Transverse colon (tissue), 4 donors: ENCODE data around the gene CHSY3.

Source experiments
- EP300 ChIP-seq: sonication (generic); formaldehyde crosslinking; IDR thresholded peaks from one replicate; pipeline ENCODE4 v1.6.1; 2017; ENCODE audit warnings: antibody characterized with exemption, low read depth
- POLR2A ChIP-seq: fragments of 450-650 bp; IDR thresholded peaks from one replicate; pipeline ENCODE4 v1.6.1; 2016; ENCODE audit warnings: antibody characterized with exemption, mild to moderate bottlenecking, moderate library complexity
- POLR2AphosphoS5 ChIP-seq, 3 donors: sonication (generic); formaldehyde crosslinking; IDR thresholded peaks; one replicate each; pipeline ENCODE4 v1.6.1; 2016; ENCODE audit warnings: antibody characterized with exemption in 3 of 3
- TF ChIP-seq, protein P1 (sequence below), 5 experiments: fragments of 200-600 bp in 3 of 5; fragments of 450-650 bp in 2 of 5; sonication (generic) in 3 of 5; IDR thresholded peaks; 1 replicate in 2 of 5; 2 replicates in 3 of 5; pipeline ENCODE4 v1.5.1; 2016 to 2017; ENCODE audit warnings: antibody characterized with exemption in 5 of 5, inconsistent platforms in 3 of 5, mild to moderate bottlenecking in 2 of 5, moderate library complexity in 1 of 5

DNA sequence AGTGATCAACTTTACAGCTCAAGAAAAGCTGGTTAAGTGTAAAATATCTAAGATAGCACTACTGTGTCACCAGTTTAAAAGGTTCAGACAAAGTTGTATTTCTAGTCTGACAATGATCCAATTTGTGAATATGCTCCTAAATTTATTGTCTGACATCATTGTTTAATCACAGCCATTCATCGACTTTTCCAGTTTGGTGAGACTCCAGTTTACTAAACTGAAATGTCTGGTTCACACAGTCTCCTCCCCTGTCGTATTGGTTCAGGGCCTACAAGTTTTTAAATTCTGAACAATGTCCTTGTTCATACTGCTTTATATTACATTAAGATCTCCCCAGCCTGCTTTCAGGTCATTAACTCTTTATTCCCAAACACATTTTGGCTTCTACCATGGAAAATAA lies 161.4 kb downstream of the CHSY3 start:
- TF ChIP-seq, protein P1, sequence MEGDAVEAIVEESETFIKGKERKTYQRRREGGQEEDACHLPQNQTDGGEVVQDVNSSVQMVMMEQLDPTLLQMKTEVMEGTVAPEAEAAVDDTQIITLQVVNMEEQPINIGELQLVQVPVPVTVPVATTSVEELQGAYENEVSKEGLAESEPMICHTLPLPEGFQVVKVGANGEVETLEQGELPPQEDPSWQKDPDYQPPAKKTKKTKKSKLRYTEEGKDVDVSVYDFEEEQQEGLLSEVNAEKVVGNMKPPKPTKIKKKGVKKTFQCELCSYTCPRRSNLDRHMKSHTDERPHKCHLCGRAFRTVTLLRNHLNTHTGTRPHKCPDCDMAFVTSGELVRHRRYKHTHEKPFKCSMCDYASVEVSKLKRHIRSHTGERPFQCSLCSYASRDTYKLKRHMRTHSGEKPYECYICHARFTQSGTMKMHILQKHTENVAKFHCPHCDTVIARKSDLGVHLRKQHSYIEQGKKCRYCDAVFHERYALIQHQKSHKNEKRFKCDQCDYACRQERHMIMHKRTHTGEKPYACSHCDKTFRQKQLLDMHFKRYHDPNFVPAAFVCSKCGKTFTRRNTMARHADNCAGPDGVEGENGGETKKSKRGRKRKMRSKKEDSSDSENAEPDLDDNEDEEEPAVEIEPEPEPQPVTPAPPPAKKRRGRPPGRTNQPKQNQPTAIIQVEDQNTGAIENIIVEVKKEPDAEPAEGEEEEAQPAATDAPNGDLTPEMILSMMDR (IDR thresholded peaks at IDR 0.05), result no peak
- TF ChIP-seq POLR2A, result no peak
- no peak for TF ChIP-seq POLR2AphosphoS5 (IDR thresholded peaks at IDR 0.05)
- no peak for TF ChIP-seq EP300
